Measurements from ENCODE around the gene EVI2B.

GRCh38 chr17:31321481-31321880 is 7.6 kb upstream of the EVI2B start, which contains the start of gene EVI2A:
- no peak for TF ChIP-seq CEBPB (IDR thresholded peaks at IDR 0.05)
- no peak for TF ChIP-seq NFIC (IDR thresholded peaks at IDR 0.05)
- no peak for TF ChIP-seq TCF12 (IDR thresholded peaks at IDR 0.05; ENCODE audit: low read depth)
- no peak for TF ChIP-seq TEAD4 (IDR thresholded peaks at IDR 0.05)
- TF ChIP-seq CREB1 (IDR thresholded peaks at IDR 0.05; ENCODE audit: low read depth) = no peak
- TF ChIP-seq REST (IDR thresholded peaks at IDR 0.05; ENCODE audit: low read depth) = no peak
- no peak for TF ChIP-seq RAD21 (IDR thresholded peaks at IDR 0.05; ENCODE audit: low read depth)
- no peak for TF ChIP-seq YY1 (IDR thresholded peaks at IDR 0.05; ENCODE audit: low read depth)
- no peak for TF ChIP-seq USF1 (IDR thresholded peaks at IDR 0.05)
- TF ChIP-seq EP300 (IDR thresholded peaks at IDR 0.05; ENCODE audit: borderline replicate concordance) = no peak
- no peak for TF ChIP-seq EGR1 (IDR thresholded peaks at IDR 0.05)
